ENCODE results near the gene MUC7. TPM values are rescaled to one million over a fixed set of nuclear protein-coding genes. Genes with fewer than 3 reads are reported as not detected.
A peak's percentile ranks its signal among the peaks of the same experiment; 100 is the strongest.

The MUC7 gene
- total and polyA plus RNA-seq, 10 donors, result not detected

GRCh38 chr4:70504733-70505132, 32.7 kb downstream of the MUC7 start:
- H3K4me1 ChIP-seq, result peaks cover 0 to 3% (median 0%) of the 10 kb centered on the region in 6 donors
- no peaks in the 10 kb centered on the region for H3K9me3 ChIP-seq
- intact Hi-C loops (cut with DNase I; ENCODE audit: low total_unique reads), result loop anchor here (10.0 kb wide), 1 partner anchor 820 kb away; no protein-coding TSS in a partner anchor
- H3K36me3 ChIP-seq, result no peaks in the 10 kb centered on the region
- DNase-seq, result no peak
- no peak overlapping the region for H3K4me3 ChIP-seq
- H3K27ac ChIP-seq, result no peak overlapping the region
- H3K27me3 ChIP-seq (replicated peaks in 1 of 7), result peaks cover 0 to 4% (median 0%) of the 10 kb centered on the region in 7 donors
- WGBS, 5 donors, result 43 to 55% (median 47%) methylated on average over 4 of the region's 4 CpGs
- TF ChIP-seq POLR2A (IDR thresholded peaks at IDR 0.05) (no peak), CTCF (IDR thresholded peaks at IDR 0.05 in 8 of 11, conservative IDR thresholded peaks at IDR 0.05 in 3 of 11) (no peak), POLR2AphosphoS5 (IDR thresholded peaks at IDR 0.05) (no peak)

GRCh38 chr4:70505151-70505748, 33.3 kb downstream of the MUC7 start:
- H3K4me3 ChIP-seq, result no peak overlapping the region
- peaks cover 0 to 3% (median 0%) of the 10 kb centered on the region in 6 donors for H3K4me1 ChIP-seq
- DNase-seq, result peak; percentile 86
- 3 to 6% (median 3%) methylated on average over 7 of the region's 7 CpGs for WGBS, 5 donors
- no peak for TF ChIP-seq POLR2A (IDR thresholded peaks at IDR 0.05)
- TF ChIP-seq CTCF (IDR thresholded peaks at IDR 0.05 in 8 of 11, conservative IDR thresholded peaks at IDR 0.05 in 3 of 11), result peak; percentile 38 to 87 (median 69)
- no peak for TF ChIP-seq POLR2AphosphoS5 (IDR thresholded peaks at IDR 0.05)
- H3K36me3 ChIP-seq, result no peaks in the 10 kb centered on the region
- H3K9me3 ChIP-seq, result no peaks in the 10 kb centered on the region
- no peak overlapping the region for H3K27ac ChIP-seq
- intact Hi-C loops (cut with DNase I; ENCODE audit: low total_unique reads), result loop anchor here (10.0 kb wide), 1 partner anchor 820 kb away; no protein-coding TSS in a partner anchor
- H3K27me3 ChIP-seq (replicated peaks in 1 of 7), result peaks cover 0 to 4% (median 0%) of the 10 kb centered on the region in 7 donors

GRCh38 chr4:70508801-70509200, 36.8 kb downstream of the MUC7 start:
- intact Hi-C loops (cut with DNase I; ENCODE audit: low total_unique reads), result loop anchor here (10.0 kb wide), 1 partner anchor 824 kb away; no protein-coding TSS in a partner anchor
- Histone ChIP-seq H3K27ac (no peak overlapping the region), H3K4me1 (peaks cover 0 to 3% (median 0%) of the 10 kb centered on the region in 6 donors), H3K27me3 (replicated peaks in 1 of 7) (peaks cover 0 to 5% (median 0%) of the 10 kb centered on the region in 7 donors), H3K36me3 (no peaks in the 10 kb centered on the region), H3K9me3 (no peaks in the 10 kb centered on the region), H3K4me3 (no peak overlapping the region)
- no peak for DNase-seq
- TF ChIP-seq POLR2AphosphoS5 (IDR thresholded peaks at IDR 0.05) (no peak), CTCF (IDR thresholded peaks at IDR 0.05 in 8 of 11, conservative IDR thresholded peaks at IDR 0.05 in 3 of 11) (no peak), POLR2A (IDR thresholded peaks at IDR 0.05) (no peak)
- WGBS, 5 donors, result 43 to 54% (median 48%) methylated on average over 1 of the region's 1 CpG

- TF ChIP-seq POLR2AphosphoS5 (IDR thresholded peaks at IDR 0.05), result no peak
- TF ChIP-seq POLR2A (IDR thresholded peaks at IDR 0.05), result no peak
- TF ChIP-seq CTCF (IDR thresholded peaks at IDR 0.05 in 8 of 11, conservative IDR thresholded peaks at IDR 0.05 in 3 of 11), result no peak
- Histone ChIP-seq H3K27ac (no peak overlapping the region), H3K4me3 (no peak overlapping the region), H3K4me1 (no peaks in the 10 kb centered on the region), H3K9me3 (no peaks in the 10 kb centered on the region), H3K27me3 (replicated peaks in 1 of 7) (peaks cover 0 to 5% (median 0%) of the 10 kb centered on the region in 7 donors), H3K36me3 (no peaks in the 10 kb centered on the region)
- no peak for DNase-seq
- intact Hi-C loops (cut with DNase I; ENCODE audit: low total_unique reads), result no loop called here
- WGBS, 5 donors, result 83 to 95% (median 93%) methylated on average over 3 of the region's 3 CpGs
Measured at GRCh38 chr4:70511365-70511764, 39.4 kb downstream of the MUC7 start.
